ENCODE measurements around the gene EEF1A2.
A peak's percentile ranks its signal among the peaks of the same experiment; 100 is the strongest.

- TF ChIP-seq, protein P1, sequence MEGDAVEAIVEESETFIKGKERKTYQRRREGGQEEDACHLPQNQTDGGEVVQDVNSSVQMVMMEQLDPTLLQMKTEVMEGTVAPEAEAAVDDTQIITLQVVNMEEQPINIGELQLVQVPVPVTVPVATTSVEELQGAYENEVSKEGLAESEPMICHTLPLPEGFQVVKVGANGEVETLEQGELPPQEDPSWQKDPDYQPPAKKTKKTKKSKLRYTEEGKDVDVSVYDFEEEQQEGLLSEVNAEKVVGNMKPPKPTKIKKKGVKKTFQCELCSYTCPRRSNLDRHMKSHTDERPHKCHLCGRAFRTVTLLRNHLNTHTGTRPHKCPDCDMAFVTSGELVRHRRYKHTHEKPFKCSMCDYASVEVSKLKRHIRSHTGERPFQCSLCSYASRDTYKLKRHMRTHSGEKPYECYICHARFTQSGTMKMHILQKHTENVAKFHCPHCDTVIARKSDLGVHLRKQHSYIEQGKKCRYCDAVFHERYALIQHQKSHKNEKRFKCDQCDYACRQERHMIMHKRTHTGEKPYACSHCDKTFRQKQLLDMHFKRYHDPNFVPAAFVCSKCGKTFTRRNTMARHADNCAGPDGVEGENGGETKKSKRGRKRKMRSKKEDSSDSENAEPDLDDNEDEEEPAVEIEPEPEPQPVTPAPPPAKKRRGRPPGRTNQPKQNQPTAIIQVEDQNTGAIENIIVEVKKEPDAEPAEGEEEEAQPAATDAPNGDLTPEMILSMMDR (IDR thresholded peaks at IDR 0.05), result peak; percentile 89 to 94 (median 92)
- no peak for TF ChIP-seq POLR2A (IDR thresholded peaks at IDR 0.05)
- no peak for TF ChIP-seq EP300 (IDR thresholded peaks at IDR 0.05)
Measured at GRCh38 chr20:63495741-63496595, 2.9 kb downstream of the EEF1A2 start.

Measured in tibial nerve (tissue), 4 donors.